Stimulated activated CD4-positive, alpha-beta T cell treated with anti-CD3 and anti-CD28 coated beads, Interleukin-4, amount 100 ng/mL, for 48 hours (primary cell): ENCODE measurements around the gene KRTAP4-5.
"Not testable (repeated sequence)": the region's sequence is repeated elsewhere in the genome, so short reads cannot be mapped to it uniquely, and the experiment has no call there.

Experiments
- DNase-seq, 2 donors: peaks; one replicate each; pipeline ENCODE4 v3.0.0-alpha.2; 2020; ENCODE audit warnings: low read depth in 2 of 2

Gene KRTAP4-5

DNA sequence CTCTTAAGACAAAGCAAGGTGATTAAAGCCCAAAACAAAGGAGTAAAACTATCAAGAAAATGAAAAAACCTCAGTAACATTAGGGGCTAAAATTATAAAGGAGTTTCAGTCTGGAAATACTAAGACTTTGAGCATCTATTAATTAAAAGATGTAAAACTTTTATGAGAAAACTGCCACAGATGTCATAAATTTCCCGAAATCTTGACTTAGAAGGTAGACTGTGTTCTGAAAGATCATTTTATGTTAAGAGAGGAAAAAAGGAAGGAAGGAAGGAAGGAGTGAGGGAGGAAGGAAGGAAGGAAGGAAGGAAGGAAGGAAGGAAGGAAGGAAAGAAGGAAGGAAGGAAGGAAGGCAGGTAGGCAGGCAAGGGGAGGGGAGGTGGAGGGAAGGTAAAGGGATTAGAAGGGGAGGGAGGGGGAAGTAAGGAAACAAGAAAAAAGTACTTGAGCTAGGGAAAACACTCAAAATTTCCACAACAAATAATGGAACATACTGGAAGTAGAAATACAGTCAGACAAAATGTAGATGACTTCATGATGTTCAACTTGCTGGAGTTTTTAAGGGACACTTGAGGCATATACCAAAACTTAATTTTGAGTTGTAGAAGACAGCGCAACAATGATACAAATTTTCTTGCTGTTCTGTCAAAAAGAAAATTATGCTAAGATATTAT is 2.0 kb downstream of the KRTAP4-5 start:
- no peak for DNase-seq

DNA sequence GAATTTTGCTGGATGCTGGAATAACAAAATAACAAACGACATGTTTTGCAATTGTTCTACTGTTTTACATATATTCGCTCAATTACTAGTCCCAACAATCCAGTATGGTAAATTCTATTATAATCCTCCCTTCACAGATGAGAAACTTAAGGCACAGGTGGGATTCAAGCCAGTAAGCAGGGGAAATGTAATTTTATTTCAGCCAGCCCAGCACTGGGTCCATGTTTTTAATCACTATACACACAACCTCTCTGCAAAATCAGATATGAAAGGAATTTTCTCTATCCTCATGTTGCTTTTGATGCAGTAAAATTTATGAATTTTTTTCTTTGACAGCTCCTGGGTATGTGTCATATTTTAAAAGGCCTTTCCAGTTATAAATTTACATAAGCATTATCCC is 4.4 kb downstream of the KRTAP4-5 start:
- DNase-seq = no peak

DNA sequence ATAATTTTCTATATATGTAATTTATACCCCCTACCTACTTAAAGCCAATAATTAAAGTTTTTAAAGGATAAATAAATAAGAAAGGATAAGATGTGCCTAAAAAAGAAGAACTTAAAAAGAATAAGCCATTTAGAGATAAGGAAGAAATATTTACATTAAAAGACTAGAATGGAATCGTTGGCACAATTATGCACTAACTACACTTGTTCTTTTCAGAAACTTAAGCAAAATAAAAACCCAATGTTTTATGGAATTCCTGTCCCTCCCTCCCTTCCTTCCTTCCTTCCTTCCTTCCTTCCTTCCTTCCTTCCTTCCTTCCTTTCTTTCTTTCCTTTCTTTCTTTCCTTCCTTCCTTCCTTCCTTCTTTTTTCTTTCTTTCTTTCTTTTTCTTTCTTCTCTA is 4.8 kb downstream of the KRTAP4-5 start:
- DNase-seq = no peak

DNA sequence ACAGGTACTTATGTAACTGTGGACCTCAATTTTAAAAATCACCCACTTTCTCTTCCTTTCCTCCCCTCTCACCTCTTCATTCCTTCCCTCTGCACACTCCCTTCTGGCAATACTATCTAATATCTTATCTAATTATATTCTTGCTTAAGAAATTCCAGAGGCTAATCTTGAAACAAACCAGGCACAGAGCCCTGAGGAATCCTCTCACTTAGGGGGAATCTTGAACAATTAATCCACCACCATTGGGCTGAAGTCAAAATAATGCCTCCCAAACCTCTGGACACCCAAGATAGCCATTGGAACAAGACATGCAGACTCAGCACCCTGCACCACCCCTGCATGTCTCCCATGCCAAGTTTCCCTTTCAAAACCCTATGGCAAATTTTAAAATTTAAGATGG is 8.3 kb downstream of the KRTAP4-5 start:
- DNase-seq = no peak

DNA sequence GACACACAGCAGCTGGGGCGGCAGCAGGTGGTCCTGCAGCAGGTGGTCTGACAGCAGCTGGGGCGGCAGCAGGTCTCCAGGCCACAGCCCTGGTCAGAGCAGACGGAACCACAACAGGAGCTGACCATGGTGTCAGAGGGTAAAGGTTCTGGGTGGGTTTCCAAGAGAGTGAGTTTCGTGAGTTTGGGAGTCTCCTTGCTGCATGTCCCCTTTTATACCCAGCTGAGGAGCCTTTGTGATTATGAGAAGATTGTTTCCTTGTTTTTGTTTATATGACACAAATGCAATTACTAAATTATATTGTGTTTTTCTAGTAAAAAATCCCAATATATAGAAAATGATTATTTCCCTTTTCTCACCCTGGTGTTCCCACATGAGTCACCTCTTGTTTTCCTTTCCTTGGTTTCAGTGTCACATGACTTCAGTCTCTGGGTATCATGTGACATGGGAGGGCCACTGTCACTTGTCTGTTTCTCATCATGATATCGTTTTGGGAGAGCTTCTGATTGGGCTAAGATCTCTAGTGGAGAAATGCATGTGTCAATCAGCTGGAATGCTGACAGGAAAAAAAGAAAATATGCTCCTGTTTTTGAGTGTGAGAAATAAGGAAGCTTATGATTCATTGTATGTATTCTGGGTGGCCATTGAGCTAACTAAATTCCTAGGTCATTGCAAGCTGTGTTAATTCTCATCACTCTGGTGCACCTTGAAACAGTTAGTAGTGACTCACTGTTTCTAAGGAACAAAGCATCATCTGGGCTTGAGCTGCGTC is 9.1 kb downstream of the KRTAP4-5 start, which contains the start of gene KRTAP4-6:
Gene KRTAP4-6 (minus strand): TSS at position 185 of the 772 bp plus-strand sequence. CDS start 57 bp downstream, at position 128.
- no peak for DNase-seq

DNA sequence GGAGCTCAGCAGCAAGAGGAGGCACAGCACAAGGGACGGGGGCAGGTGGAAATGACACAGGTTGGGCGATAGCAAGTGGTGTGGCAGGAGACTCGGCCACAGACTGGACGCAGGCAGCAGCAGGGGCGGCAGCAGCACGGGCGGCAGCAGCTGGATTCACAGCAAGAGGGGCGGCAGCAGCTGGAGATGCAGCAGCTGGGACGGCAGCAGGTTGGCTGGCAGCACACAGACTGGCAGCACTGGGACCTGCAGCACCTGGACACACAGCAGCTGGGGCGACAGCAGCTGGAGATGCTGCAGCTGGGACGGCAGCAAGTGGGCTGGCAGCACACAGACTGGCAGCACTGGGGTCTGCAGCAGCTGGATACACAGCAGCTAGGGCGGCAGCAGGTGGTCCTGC is 9.8 kb downstream of the KRTAP4-5 start:
- not testable (repeated sequence) for DNase-seq

DNA sequence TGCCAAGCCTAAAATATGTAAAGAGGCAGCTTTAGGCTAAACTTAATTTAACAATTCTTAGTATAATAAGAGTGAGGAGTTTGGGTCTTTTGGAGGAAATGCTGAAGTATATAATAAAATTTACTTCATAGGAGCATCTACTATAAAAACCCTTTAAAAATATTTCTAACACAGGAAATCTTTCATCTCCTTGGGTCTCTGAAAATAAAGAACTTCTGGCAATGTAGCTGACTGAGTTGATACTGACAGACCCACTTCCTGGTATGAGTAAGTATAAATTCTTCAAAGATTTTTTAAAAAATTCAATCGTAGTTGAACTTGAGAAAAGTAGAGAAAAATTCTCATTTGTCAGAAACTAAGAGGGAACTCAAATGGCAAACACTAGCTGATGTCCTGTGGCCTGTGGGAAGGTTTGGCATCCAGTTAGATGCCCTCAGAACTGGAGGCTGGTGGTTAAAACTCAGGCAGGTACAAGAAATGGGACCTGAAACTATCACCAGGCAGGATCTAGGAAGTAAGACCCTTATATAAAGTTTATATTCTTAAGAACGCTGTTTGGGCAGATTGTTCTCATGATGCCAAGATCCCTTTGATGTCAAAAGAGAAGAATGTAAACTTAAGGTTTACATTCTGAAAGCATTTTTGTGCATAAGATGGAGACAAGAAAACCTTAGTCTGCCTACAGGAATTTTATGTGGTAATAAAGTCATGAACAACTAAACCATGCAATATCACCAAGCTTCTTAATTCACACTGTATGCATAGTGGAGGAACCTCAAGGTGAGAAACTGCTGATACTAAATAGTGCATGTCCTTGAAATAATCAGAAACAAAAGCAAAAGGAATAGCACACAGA is 15.5 kb downstream of the KRTAP4-5 start:
- no peak for DNase-seq

DNA sequence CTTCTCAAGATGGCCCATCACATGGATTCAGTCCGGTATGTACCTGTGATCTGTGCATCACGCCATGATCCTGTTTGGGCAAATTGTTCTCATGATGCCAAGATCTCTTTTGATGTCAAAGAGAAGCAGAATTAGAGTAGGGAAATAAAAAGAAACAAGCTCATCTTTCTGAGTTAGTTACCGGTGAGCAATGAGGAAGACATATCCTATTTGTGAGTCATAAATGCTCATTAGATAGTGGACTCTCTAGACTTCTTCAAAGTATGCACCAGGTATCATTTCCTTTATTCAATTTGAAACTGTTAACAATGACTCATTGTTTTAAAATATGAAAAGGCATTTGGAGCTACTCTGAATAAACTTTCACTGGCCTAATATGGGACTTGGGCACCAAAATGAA is 17.6 kb downstream of the KRTAP4-5 start:
- no peak for DNase-seq

DNA sequence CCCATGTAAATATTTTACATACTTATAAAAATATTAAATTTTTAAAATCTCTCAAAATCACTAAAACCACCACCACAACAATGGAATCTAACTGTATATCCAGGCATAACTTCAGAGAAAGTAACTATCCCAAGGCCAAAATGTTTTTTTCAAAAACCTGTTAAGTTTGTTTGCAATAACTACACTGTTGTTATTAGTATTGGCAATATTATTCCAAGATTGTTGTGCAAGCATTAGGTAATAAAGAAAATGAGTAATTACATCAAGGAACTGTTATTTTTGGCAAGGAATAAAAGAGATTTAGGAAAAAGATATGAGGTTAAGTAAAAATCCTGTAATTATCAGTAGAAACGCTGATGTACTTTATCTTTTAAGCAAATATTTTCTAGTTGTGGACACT is 22.3 kb downstream of the KRTAP4-5 start:
- no peak for DNase-seq

DNA sequence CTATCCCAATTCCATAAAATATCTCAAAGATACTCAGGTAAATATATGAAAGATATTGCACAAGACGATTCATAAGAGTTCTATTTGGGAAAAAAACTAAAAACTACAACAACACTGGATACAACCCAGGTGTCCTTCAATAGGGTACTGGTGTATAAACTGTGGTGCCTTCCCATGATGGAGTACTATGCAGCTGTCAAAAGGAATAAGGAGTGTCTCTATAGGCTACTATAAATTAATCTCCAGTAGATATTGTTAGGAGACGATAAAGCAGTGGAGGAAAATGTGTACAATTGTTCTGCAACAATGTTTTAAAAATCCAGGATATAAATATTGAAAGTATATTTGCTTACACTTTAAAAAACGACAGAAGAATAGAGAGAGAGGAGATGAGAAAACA is 23.2 kb downstream of the KRTAP4-5 start:
- no peak for DNase-seq

DNA sequence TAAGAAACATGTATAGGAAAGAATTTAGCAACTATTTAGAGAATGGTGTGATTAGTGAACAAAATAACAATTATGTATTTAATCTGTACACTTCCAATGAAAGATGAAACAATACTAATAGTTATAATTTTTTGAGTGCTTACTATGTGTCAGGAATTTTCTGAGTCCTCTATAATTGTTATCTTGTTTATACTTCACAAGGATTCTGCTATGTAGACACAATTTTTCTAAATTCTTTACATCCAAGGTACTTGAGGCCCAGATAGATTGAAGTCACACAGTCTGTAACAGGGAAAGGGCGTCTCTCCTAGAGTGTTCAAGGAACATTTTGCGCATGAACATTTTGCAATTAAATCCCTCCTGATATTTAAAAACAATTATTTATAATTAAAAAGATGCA is 24.6 kb downstream of the KRTAP4-5 start:
- no peak for DNase-seq

DNA sequence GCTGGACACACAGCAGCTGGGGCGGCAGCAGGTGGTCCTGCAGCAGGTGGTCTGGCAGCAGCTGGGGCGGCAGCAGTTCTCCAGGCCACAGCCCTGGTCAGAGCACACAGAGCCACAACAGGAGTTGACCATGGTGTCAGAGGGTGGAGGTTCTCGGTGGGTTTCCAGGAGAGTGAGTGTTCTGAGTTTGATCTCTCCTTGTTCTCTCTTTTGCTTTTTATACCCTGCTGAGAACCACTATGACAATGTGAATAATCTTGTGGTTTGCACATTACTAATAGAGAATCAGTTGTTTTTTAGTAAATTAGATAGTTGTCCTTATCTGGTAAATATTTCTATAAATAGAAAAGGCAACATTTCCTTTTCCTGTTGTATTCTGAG is 25.6 kb downstream of the KRTAP4-5 start, which contains the start of gene KRTAP4-12:
Gene KRTAP4-12 (minus strand): TSS at position 192 of the 381 bp plus-strand sequence. CDS start 60 bp downstream, at position 132.
- not testable (repeated sequence) for DNase-seq

DNA sequence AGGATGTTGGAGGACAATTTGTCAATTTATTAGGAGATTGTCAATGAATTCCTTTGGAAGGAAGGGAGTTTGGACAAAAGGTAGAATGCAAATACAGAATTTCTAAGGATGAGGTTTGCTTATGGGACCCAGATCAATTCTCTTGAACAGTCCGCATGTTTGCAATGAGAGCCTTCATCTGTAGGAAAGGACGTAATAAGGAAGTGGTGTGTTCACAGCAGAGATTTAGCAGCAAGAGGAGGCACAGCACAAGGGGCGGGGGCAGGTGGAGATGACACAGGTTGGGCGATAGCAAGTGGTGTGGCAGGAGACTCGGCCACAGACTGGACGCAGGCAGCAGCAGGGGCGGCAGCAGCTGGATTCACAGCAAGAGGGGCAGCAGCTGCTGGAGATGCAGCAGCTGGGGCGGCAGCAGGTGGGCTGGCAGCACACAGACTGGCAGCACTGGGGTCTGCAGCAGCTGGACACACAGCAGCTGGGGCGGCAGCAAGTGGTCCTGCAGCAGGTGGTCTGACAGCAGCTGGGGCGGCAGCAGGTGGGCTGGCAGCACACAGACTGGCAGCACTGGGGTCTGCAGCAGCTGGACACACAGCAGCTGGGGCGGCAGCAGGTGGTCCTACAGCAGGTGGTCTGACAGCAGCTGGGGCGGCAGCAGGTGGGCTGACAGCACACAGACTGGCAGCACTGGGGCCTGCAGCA is 26.2 kb downstream of the KRTAP4-5 start:
- not testable (repeated sequence) for DNase-seq

DNA sequence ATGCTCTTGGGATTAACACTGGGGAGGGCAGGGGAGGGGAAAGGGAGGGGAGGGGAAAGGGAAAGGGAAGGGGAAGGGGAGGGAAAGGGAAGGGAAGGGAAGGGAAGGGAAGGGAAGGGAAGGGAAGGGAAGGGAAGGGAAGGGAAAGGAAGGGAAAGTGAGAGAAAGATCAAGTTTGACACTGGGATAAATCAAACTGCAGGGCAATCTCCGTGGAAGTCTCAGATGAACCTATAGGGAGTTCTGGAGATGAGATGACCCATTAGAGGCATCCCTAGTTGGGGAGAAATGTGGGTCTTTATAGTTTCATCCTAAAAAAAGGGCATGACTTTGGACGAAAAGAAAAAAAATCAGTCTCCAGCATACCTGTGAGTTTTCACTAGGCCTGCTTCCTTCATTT is 27.9 kb downstream of the KRTAP4-5 start:
- no peak for DNase-seq

DNA sequence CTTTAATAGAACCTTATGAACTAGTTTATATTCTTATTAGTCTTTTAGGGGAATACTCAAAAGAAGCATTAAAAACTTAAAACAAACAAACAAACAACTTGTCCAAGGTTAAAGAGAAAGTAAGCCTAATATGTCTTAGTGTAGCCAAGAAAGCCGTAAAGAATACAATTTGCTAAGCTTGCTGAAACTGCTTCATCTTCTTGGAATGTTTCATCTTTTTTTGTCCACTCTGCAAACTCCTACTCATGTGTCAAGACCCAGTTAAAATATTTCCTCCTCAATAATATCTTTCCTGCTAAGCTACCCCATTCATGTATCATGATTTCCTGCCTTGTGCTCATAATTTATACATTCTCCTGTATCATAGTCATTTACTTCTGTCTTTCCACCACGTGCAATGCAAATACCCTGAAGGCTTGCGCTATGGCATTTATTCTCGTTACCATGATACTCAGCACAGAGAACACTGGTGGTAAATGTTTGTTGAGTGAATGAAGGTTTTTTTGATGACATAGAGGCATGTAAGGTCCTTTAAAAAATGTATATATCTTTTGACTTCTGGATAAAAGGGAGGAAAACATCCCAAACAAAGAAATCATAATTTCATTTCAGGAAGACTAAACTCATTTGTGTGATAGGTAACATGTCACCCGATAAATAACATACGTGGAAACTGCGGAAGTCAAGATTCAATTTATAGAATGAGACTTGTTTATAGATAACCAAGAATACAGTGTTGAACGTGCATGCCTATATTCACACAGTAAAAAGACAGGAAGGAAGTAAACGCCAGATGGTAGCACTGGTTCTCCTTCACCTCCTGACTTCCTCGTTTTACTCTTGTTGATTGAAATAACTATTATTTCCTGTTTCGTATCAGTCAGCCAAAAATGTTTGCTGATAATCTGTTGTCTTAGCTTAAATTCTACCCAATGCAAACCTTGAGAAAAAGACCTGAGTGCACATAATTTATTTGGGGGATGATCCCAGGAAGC is 29.6 kb downstream of the KRTAP4-5 start:
- not testable (repeated sequence) for DNase-seq

DNA sequence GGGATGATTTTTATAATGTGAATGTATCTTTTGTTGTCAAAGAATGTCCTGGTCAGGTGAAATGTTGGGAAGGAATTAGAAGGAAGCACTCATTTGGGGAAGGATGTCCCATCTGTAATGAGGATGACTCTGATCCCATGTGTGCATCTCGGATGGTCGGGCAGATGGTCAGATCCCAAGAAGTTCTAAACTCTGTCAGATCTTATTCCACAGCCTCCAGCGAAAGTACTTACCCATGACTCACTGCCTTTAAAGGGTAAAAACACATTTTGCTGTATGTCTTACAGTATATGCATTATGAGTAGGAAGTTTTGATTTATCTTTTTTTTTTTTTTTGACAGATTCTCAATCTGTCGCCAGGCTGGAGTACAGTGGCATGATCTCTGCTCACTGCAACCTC is 30.9 kb downstream of the KRTAP4-5 start:
- no peak for DNase-seq

DNA sequence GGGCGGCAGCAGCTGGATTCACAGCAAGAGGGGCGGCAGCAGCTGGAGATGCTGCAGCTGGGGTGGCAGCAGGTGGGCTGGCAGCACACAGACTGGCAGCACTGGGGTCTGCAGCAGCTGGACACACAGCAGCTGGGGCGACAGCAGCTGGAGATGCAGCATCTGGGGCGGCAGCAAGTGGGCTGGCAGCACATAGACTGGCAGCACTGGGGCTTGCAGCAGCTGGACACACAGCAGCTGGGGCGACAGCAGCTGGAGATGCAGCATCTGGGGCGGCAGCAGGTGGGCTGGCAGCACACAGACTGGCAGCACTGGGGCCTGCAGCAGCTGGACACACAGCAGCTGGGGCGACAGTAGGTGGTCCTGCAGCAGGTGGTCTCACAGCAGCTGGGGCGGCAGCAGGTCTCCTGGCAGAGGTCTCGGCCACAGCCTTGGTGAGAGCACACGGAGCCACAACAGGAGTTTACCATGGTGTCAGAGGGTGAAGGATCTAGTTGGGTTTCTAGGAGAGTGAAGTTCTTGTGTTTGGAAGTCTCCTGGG is 31.7 kb downstream of the KRTAP4-5 start, which contains the start of gene KRTAP4-11:
Gene KRTAP4-11 (minus strand): TSS at position 528 of the 541 bp plus-strand sequence. CDS start 58 bp downstream, at position 470.
- not testable (repeated sequence) for DNase-seq

DNA sequence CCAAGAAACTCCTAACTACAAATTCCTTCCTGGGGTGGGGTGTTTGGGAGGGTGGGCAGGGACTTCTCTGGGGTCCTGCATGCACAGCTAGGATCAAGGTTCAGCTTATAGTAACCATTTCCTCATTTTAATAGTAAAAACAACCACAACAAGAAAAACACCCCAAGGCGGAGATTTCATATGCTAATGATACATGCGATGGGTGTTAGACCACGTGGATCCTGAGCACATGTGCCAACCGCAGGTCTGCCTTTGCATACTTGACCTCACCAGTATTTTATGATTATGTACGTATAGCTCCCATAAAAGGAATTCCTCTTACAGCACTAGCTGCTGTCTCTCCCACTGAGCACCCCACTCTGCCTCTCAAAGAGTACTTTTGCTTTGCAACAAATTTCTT is 33.3 kb downstream of the KRTAP4-5 start:
- no peak for DNase-seq

DNA sequence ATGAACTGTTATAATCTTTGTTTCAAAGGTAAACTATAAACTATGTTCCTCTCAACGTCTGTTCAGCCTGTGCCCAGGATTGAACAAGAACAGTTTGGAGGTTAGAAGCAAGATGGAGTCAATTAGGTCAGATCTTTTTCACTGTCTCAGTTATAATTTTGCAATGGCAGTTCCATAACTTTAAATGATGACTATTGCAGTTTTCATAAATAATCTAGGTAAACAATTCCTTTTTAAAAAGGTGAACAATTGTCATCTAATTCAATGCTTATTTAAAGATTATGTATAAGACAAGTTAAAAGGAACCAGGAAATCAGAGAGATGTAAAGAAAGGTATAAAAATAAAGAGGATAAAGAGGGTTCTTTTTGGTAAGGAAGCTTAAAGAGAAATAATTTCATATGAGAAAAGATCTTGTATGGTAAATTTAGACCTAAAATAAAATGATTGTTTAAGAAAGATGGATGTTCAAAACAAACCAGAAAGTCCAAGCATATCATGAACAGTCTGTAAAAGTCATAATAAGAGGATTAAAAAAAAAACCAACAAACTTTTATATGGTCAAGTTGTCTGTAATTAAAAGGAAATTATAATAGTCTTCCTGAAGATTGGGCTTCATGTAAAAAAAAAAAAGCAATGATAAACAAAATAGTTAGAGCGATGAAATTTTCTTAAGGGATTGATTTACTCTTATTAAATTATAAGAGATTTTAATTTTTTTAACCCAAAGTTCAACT is 38.3 kb downstream of the KRTAP4-5 start:
- no peak for DNase-seq
